NAMALWA (cell line): ENCODE results near the gene AGK.
"Not testable (repeated sequence)": the region's sequence is repeated elsewhere in the genome, so short reads cannot be mapped to it uniquely, and the experiment has no call there.

Experiments used
- DNase-seq: peaks from one replicate; pipeline ENCODE4 v3.0.0-alpha.2; 2015; ENCODE audit warnings: low spot score

The AGK gene

GRCh38 chr7:141679014-141679413, 127.8 kb downstream of the AGK start:
- no peak for DNase-seq

- no peak for DNase-seq
Measured at GRCh38 chr7:141685285-141686023, 134.2 kb downstream of the AGK start.

- DNase-seq: no peak
Measured at GRCh38 chr7:141686074-141686473, 134.9 kb downstream of the AGK start.

GRCh38 chr7:141686670-141687069, 135.5 kb downstream of the AGK start:
- no peak for DNase-seq

- no peak for DNase-seq
Measured at GRCh38 chr7:141688043-141688442, 136.8 kb downstream of the AGK start.

- not testable (repeated sequence) for DNase-seq
Measured at GRCh38 chr7:141689072-141689825, 138.0 kb downstream of the AGK start.

GRCh38 chr7:141691540-141691939, 140.3 kb downstream of the AGK start:
- no peak for DNase-seq

- no peak for DNase-seq
Measured at GRCh38 chr7:141691961-141692360, 140.8 kb downstream of the AGK start.

- DNase-seq: no peak
Measured at GRCh38 chr7:141693082-141693481, 141.9 kb downstream of the AGK start.

GRCh38 chr7:141695803-141696289, 144.6 kb downstream of the AGK start:
- DNase-seq: peak; percentile 14

GRCh38 chr7:141696348-141696747, 145.1 kb downstream of the AGK start:
- no peak for DNase-seq

- no peak for DNase-seq
Measured at GRCh38 chr7:141697211-141697871, 146.1 kb downstream of the AGK start.

- peak; percentile 77 for DNase-seq
Measured at GRCh38 chr7:141698247-141699015, 147.2 kb downstream of the AGK start.

GRCh38 chr7:141699860-141700259, 148.7 kb downstream of the AGK start:
- DNase-seq: no peak

- peak; percentile 26 for DNase-seq
Measured at GRCh38 chr7:141700296-141700847, 149.2 kb downstream of the AGK start.

GRCh38 chr7:141700848-141701371, 149.7 kb downstream of the AGK start:
- DNase-seq: peak; percentile 44

GRCh38 chr7:141701489-141702046, 150.4 kb downstream of the AGK start:
- DNase-seq: peak; percentile 89

GRCh38 chr7:141702047-141702567, 150.9 kb downstream of the AGK start, which contains the start of gene DENND11:
Gene DENND11 (minus strand): TSS chr7:141702166. CDS start chr7:141702153, 13 bp downstream.
- peak; percentile 68 for DNase-seq

- DNase-seq: no peak
Measured at GRCh38 chr7:141702892-141703291, 151.7 kb downstream of the AGK start.

GRCh38 chr7:141704112-141704511, 152.9 kb downstream of the AGK start:
- DNase-seq: no peak

GRCh38 chr7:141704741-141705140, 153.5 kb downstream of the AGK start:
- no peak for DNase-seq
